ENCODE results near the gene ESYT3.
"Not testable (repeated sequence)": the region's sequence is repeated elsewhere in the genome, so short reads cannot be mapped to it uniquely, and the experiment has no call there.

Gene ESYT3

GRCh38 chr3:138460536-138461205 is 26.3 kb downstream of the ESYT3 start:
- DNase-seq (ENCODE audit: low read depth in 3 of 3): no peak

GRCh38 chr3:138461246-138461645 is 26.8 kb downstream of the ESYT3 start:
- no peak for DNase-seq (ENCODE audit: low read depth in 3 of 3)

- DNase-seq (ENCODE audit: low read depth in 3 of 3): no peak
These were observed 27.5 kb downstream of the ESYT3 start for GRCh38 chr3:138461896-138462295.

- DNase-seq (ENCODE audit: low read depth in 3 of 3): no peak
These were observed 29.5 kb downstream of the ESYT3 start for GRCh38 chr3:138463724-138464490.

GRCh38 chr3:138464491-138464860 is 30.1 kb downstream of the ESYT3 start:
- DNase-seq (ENCODE audit: low read depth in 3 of 3): no peak

- no peak for DNase-seq (ENCODE audit: low read depth in 3 of 3)
These were observed 31.0 kb downstream of the ESYT3 start for GRCh38 chr3:138465451-138465850.

GRCh38 chr3:138465925-138466324 is 31.5 kb downstream of the ESYT3 start:
- DNase-seq (ENCODE audit: low read depth in 3 of 3): no peak

GRCh38 chr3:138467931-138468330 is 33.5 kb downstream of the ESYT3 start:
- DNase-seq (ENCODE audit: low read depth in 3 of 3): no peak

GRCh38 chr3:138468451-138468850 is 34.0 kb downstream of the ESYT3 start:
- no peak for DNase-seq (ENCODE audit: low read depth in 3 of 3)

GRCh38 chr3:138468886-138469285 is 34.5 kb downstream of the ESYT3 start:
- no peak for DNase-seq (ENCODE audit: low read depth in 3 of 3)

GRCh38 chr3:138469874-138470273 is 35.5 kb downstream of the ESYT3 start:
- no peak for DNase-seq (ENCODE audit: low read depth in 3 of 3)

- DNase-seq (ENCODE audit: low read depth in 3 of 3): no peak
These were observed 36.3 kb downstream of the ESYT3 start for GRCh38 chr3:138470687-138471086.

- DNase-seq (ENCODE audit: low read depth in 3 of 3): no peak
These were observed 37.1 kb downstream of the ESYT3 start for GRCh38 chr3:138471481-138471880.

GRCh38 chr3:138472141-138472825 is 37.9 kb downstream of the ESYT3 start:
- DNase-seq (ENCODE audit: low read depth in 3 of 3): no peak

GRCh38 chr3:138473391-138473790 is 39.0 kb downstream of the ESYT3 start:
- no peak for DNase-seq (ENCODE audit: low read depth in 3 of 3)

- no peak for DNase-seq (ENCODE audit: low read depth in 3 of 3)
These were observed 39.7 kb downstream of the ESYT3 start for GRCh38 chr3:138474163-138474562.

GRCh38 chr3:138476526-138476925 is 42.1 kb downstream of the ESYT3 start:
- DNase-seq (ENCODE audit: low read depth in 3 of 3): no peak

- DNase-seq (ENCODE audit: low read depth in 3 of 3): no peak
These were observed 42.7 kb downstream of the ESYT3 start for GRCh38 chr3:138477120-138477519.

- DNase-seq (ENCODE audit: low read depth in 3 of 3): no peak
These were observed 43.4 kb downstream of the ESYT3 start for GRCh38 chr3:138477801-138478200.

- peak in 1 of 3 experiments; percentile 25 for DNase-seq (ENCODE audit: low read depth in 3 of 3)
These were observed 45.0 kb downstream of the ESYT3 start for GRCh38 chr3:138479438-138479863.

- DNase-seq (ENCODE audit: low read depth in 3 of 3): not testable (repeated sequence)
These were observed 50.3 kb downstream of the ESYT3 start for GRCh38 chr3:138484672-138485071.

- not testable (repeated sequence) for DNase-seq (ENCODE audit: low read depth in 3 of 3)
These were observed 52.2 kb downstream of the ESYT3 start for GRCh38 chr3:138486580-138486979.

- DNase-seq (ENCODE audit: low read depth in 3 of 3): no peak
These were observed 57.6 kb downstream of the ESYT3 start for GRCh38 chr3:138491971-138492370.
